ENCODE measurements around the gene BBS2.

DNA sequence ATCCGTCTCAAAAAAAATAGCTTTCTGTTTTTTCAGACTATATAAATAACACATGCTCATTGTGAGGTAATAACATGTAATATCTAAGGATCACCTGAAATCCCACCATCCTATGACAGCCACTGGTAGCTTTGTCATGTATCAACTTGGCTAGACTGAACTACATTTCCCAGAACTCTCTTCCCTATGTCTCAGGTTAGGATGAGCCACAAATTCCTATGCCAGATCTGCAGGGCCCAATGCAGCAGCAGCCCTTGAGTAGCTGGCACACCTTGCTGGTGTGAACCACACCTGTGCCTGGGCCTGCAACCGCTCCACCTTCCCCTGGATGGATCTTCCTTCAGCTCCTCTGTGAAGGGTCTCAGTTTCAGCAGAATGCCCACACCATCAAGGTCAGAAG is 40.4 kb downstream of the BBS2 start:
- TF ChIP-seq FOXA1 (IDR thresholded peaks at IDR 0.05), result no peak
- TF ChIP-seq NFRKB (IDR thresholded peaks at IDR 0.05), result no peak
- TF ChIP-seq BHLHE40 (IDR thresholded peaks at IDR 0.05; ENCODE audit: borderline replicate concordance), result no peak
- TF ChIP-seq L3MBTL2 (conservative IDR thresholded peaks at IDR 0.05), result no peak
- TF ChIP-seq SP1 (IDR thresholded peaks at IDR 0.05), result no peak
- no peak for TF ChIP-seq FOXM1 (IDR thresholded peaks at IDR 0.05; ENCODE audit: borderline replicate concordance)
- no peak for TF ChIP-seq ELF4 (IDR thresholded peaks at IDR 0.05)

All from HEK293T (cell line).